GM12878 (cell line): ENCODE data around the gene REPS2. TPM values are rescaled to one million over a fixed set of nuclear protein-coding genes. Genes with fewer than 3 reads are reported as not detected.

Source experiments
- ATAC-seq: fragments of 200-7000 bp; cut with Tn5 transposase; 3 replicates; pipeline ENCODE4 v1.9.1; 2020; ENCODE audit warnings: mild to moderate bottlenecking, moderate library complexity
- BruUV-seq: library from RNA; stranded (reverse); fragments of 400-500 nt; replicated peaks from 2 replicates; lab custom pipeline; 2021; lab: Mats Ljungman, UMichigan
- CTCF ChIA-PET: fragments of 300-600 bp; sonication (Branson Sonifier 250); formaldehyde crosslinking; extraction: SDS; loops from one replicate; lab custom pipeline; 2021; ENCODE audit warnings: inconsistent platforms; lab: Yijun Ruan, JAX
- POLR2A ChIA-PET: fragments of 350-600 bp; formaldehyde crosslinking; extraction: SDS; loops from one replicate; lab custom pipeline; 2021; ENCODE audit warnings: inconsistent platforms; lab: Charles Lee
- RAD21 ChIA-PET: fragments of 300-600 bp; sonication (Branson Sonifier 250); formaldehyde crosslinking; loops from one replicate; lab custom pipeline; 2023; ENCODE audit warnings: antibody characterized with exemption; ENCODE audit not compliant: unreplicated experiment; lab: Charles Lee
- SMC1A ChIA-PET: fragments of 300-600 bp; sonication (Branson Sonifier 250); formaldehyde crosslinking; loops from one replicate; lab custom pipeline; 2023; ENCODE audit not compliant: unreplicated experiment, uncharacterized antibody; lab: Charles Lee
- DNase-seq: peaks from one replicate; pipeline ENCODE4 v3.0.0-alpha.2; 2011; ENCODE audit warnings: low read depth, low spot score
- FAIRE-seq: peaks from 3 replicates; lab custom pipeline; 2011; peaks lifted over from hg19 to GRCh38; lab: Jason Lieb, UNC
- H2AFZ ChIP-seq: 2 replicates; pipeline ENCODE4 v1.6.0; 2011; ENCODE audit warnings: low read depth, low read length, control low read depth; ENCODE audit not compliant: control insufficient read depth
- H3K27ac ChIP-seq: 2 replicates; pipeline ENCODE4 v1.5.1; 2011; ENCODE audit warnings: control low read depth; ENCODE audit not compliant: control insufficient read depth, insufficient read depth
- H3K27me3 ChIP-seq, 2 experiments: replicated peaks in 1 of 2; 2 replicates each; pipeline versions ENCODE4 v1.6.0 to v1.6.1; 2011; ENCODE audit warnings: low read length in 1 of 2; ENCODE audit not compliant: control insufficient read depth in 2 of 2, insufficient read depth in 2 of 2
- H3K36me3 ChIP-seq, 2 experiments: 2 replicates each; pipeline ENCODE4 v1.5.1; 2011; ENCODE audit warnings: low read length in 1 of 2; ENCODE audit not compliant: control insufficient read depth in 2 of 2, insufficient read depth in 2 of 2
- H3K4me1 ChIP-seq: 2 replicates; pipeline ENCODE4 v1.6.1; 2011; ENCODE audit warnings: mild to moderate bottlenecking, low read length, moderate library complexity, mixed read lengths; ENCODE audit not compliant: control insufficient read depth, insufficient read depth
- H3K4me2 ChIP-seq: 2 replicates; pipeline ENCODE4 v1.6.0; 2011; ENCODE audit warnings: control low read depth; ENCODE audit not compliant: control insufficient read depth, insufficient read depth
- H3K4me3 ChIP-seq: fragments of 200-600 bp; sonication (generic); 2 replicates; pipeline ENCODE4 v1.5.1; 2016
- H3K79me2 ChIP-seq: 2 replicates; pipeline ENCODE4 v1.6.0; 2011; ENCODE audit warnings: low read length; ENCODE audit not compliant: control insufficient read depth, insufficient read depth
- H3K9ac ChIP-seq: 2 replicates; pipeline ENCODE4 v1.8.0; 2011; ENCODE audit warnings: low read length, control low read depth, mixed read lengths; ENCODE audit not compliant: control insufficient read depth, insufficient read depth
- H3K9me3 ChIP-seq: replicated peaks from 3 replicates; pipeline ENCODE4 v1.5.1; 2011; ENCODE audit warnings: mild to moderate bottlenecking, low read length; ENCODE audit not compliant: control insufficient read depth, insufficient read depth
- H4K20me1 ChIP-seq: 2 replicates; pipeline ENCODE4 v1.6.0; 2011; ENCODE audit not compliant: control insufficient read depth, insufficient read depth
- CHD2 ChIP-seq: IDR thresholded peaks from 2 replicates; pipeline ENCODE4 v1.6.1; 2011; ENCODE audit warnings: low read depth, low read length, improper control_type of control experiment, borderline replicate concordance
- ELK1 ChIP-seq: IDR thresholded peaks from 2 replicates; pipeline ENCODE4 v1.6.1; 2012; ENCODE audit warnings: low read depth, low read length, improper control_type of control experiment
- EZH2 ChIP-seq: IDR thresholded peaks from 2 replicates; pipeline ENCODE4 v1.6.1; 2012; ENCODE audit warnings: low read depth, mild to moderate bottlenecking, control low read depth, inconsistent platforms, low read length, borderline replicate concordance; ENCODE audit not compliant: control insufficient read depth
- HSF1 ChIP-seq: fragments of 150-350 bp; IDR thresholded peaks from 2 replicates; pipeline ENCODE4 v1.6.1; 2014; ENCODE audit warnings: mild to moderate bottlenecking, low read depth, low read length
- IKZF1 ChIP-seq: fragments of 450-650 bp; conservative IDR thresholded peaks from 2 replicates; pipeline ENCODE4 v1.6.1; 2017; ENCODE audit warnings: antibody characterized with exemption, mild to moderate bottlenecking
- LARP7 ChIP-seq: fragments of 450-650 bp; IDR thresholded peaks from 2 replicates; pipeline ENCODE4 v1.6.1; 2017; ENCODE audit warnings: mild to moderate bottlenecking
- MYC ChIP-seq: IDR thresholded peaks from 2 replicates; pipeline ENCODE4 v1.6.1; 2011; ENCODE audit warnings: mild to moderate bottlenecking, low read length, moderate library complexity, inconsistent platforms; ENCODE audit not compliant: insufficient read depth, insufficient replicate concordance, insufficient read length, severe bottlenecking
- NFIC ChIP-seq: IDR thresholded peaks from 2 replicates; pipeline ENCODE4 v1.6.1; 2012; ENCODE audit warnings: low read depth, mild to moderate bottlenecking, inconsistent platforms, low read length, moderate library complexity
- RBBP5 ChIP-seq: fragments of 200-600 bp; sonication (generic); conservative IDR thresholded peaks from 2 replicates; pipeline ENCODE4 v1.6.1; 2016
- RELB ChIP-seq: fragments of 450-650 bp; IDR thresholded peaks from 2 replicates; pipeline ENCODE4 v1.6.1; 2017; ENCODE audit warnings: low read depth, mild to moderate bottlenecking, moderate library complexity
- RUNX3 ChIP-seq: IDR thresholded peaks from 2 replicates; pipeline ENCODE4 v1.6.1; 2012; ENCODE audit warnings: low read length, inconsistent platforms
- SMC3 ChIP-seq: IDR thresholded peaks from 2 replicates; pipeline ENCODE4 v1.6.1; 2011; ENCODE audit warnings: low read length, improper control_type of control experiment, borderline replicate concordance
- SREBF2 ChIP-seq: IDR thresholded peaks from 2 replicates; pipeline ENCODE4 v1.6.1; 2012; ENCODE audit warnings: mild to moderate bottlenecking, low read length
- TCF7 ChIP-seq: IDR thresholded peaks from 2 replicates; pipeline ENCODE4 v1.6.1; 2014; ENCODE audit warnings: antibody characterized with exemption, borderline replicate concordance
- ZNF687 ChIP-seq: fragments of 450-650 bp; IDR thresholded peaks from 2 replicates; pipeline ENCODE4 v1.6.1; 2017; ENCODE audit warnings: mild to moderate bottlenecking, moderate library complexity
- WGBS: methylation state at CpG from one replicate; pipeline ENCODE4 v1.1.6; 2016; ENCODE audit warnings: low lambda C conversion rate; ENCODE audit not compliant: insufficient replicate concordance, insufficient coverage; ENCODE audit errors: missing lambda C conversion rate; 5-methylcytosine and 5-hydroxymethylcytosine counted together
- in situ Hi-C: fragments of 300-500 bp; cut with MboI; formaldehyde crosslinking; loops from 9 replicates; pipeline ENCODE4 v1.14.3; 2018; ENCODE audit warnings: mixed read lengths
- intact Hi-C: fragments of 100-400 bp; cut with micrococcal nuclease; formaldehyde crosslinking; loops from one replicate; pipeline ENCODE4 v1.14.2; 2022; ENCODE audit not compliant: unreplicated experiment
- polyA plus RNA-seq, 11 experiments: library from polyadenylated mRNA; depleted of rRNA in 4 of 11; unstranded in 6 of 11; stranded (reverse) in 5 of 11; fragments of >200 nt; fragmentation: Nextera tagmentation in 4 of 11; fragmentation: Illumina TruSeq in 1 of 11; extraction: Ambion mirVana in 4 of 11; extraction: Trizol in 1 of 11; gene quantifications; 1 replicate in 1 of 11; 2 replicates in 10 of 11; pipeline versions ENCODE4 v1.2.1 to v1.2.3, GENCODE V29; 2011 to 2016; ENCODE audit warnings: inconsistent platforms in 2 of 11, missing spikeins in 2 of 11, low read depth in 1 of 11
- total RNA-seq, 4 experiments: library from RNA; depleted of rRNA in 3 of 4; stranded (reverse); fragments of >200 nt in 3 of 4; fragmentation: Illumina TruSeq in 1 of 4; extraction: Trizol in 1 of 4; gene quantifications; 2 replicates each; pipeline versions ENCODE4 v1.2.1 to v1.2.3, GENCODE V29; 2013 to 2021

REPS2 gene
- total and polyA plus RNA-seq, 10 of the 15 experiments (the other 5 are each of a cell fraction or from before 2014, with no cell fraction given), result 2.1 to 6.8 (median 3.9) TPM

- TF ChIP-seq TCF7, result no peak
- no peak for TF ChIP-seq RBBP5
- TF ChIP-seq RUNX3, result no peak
- no peak for TF ChIP-seq SREBF2
- no peak for TF ChIP-seq SMC3
- no peak for TF ChIP-seq ZNF687
- no peak for TF ChIP-seq IKZF1
- TF ChIP-seq LARP7, result no peak
- TF ChIP-seq MYC, result no peak
- no peak for TF ChIP-seq ELK1
- no peak for TF ChIP-seq HSF1
- no peak for TF ChIP-seq CHD2
- no peak for TF ChIP-seq NFIC
- no peak for TF ChIP-seq EZH2
- TF ChIP-seq RELB, result no peak
- 21% methylated on average over 2 of the region's 2 CpGs for WGBS
- H3K27ac ChIP-seq, result no peak overlapping the region
- CTCF ChIA-PET, result interaction anchor here (1.8 kb wide), 1 partner anchor 12 kb away, joined by 5 read pairs; no protein-coding TSS in a partner anchor
- RAD21 ChIA-PET, result no interaction called here
- FAIRE-seq (no peak), DNase-seq (no peak), ATAC-seq (no peak)
- no peak overlapping the region for H3K4me3 ChIP-seq
- no peak overlapping the region for H3K9ac ChIP-seq
- SMC1A ChIA-PET, result no interaction called here
- H4K20me1 ChIP-seq, result no peaks in the 10 kb centered on the region
- no peaks in the 10 kb centered on the region for H3K36me3 ChIP-seq
- in situ Hi-C loops, result no loop called here
- H3K9me3 ChIP-seq, result no peaks in the 10 kb centered on the region
- no peaks in the 10 kb centered on the region for H3K79me2 ChIP-seq
- H3K4me2 ChIP-seq, result no peak overlapping the region
- H3K27me3 ChIP-seq, result peaks cover 0 to 2% of the 10 kb centered on the region in 2 experiments; a peak in 2 of 4 replicates
- no TSS peak for BruUV-seq
- POLR2A ChIA-PET, result no interaction called here
- intact Hi-C loops, result no loop called here
- H3K4me1 ChIP-seq, result no peaks in the 10 kb centered on the region
- no peak overlapping the region for H2AFZ ChIP-seq
Measured at GRCh38 chrX:17154001-17154400, 207.5 kb downstream of the REPS2 start.
